ENCODE measurements around the gene TTC23.

The TTC23 gene

GRCh38 chr15:99106417-99107220, 142.8 kb downstream of the TTC23 start:
- Mint-ChIP-seq H3K4me3 (peak overlapping the region; percentile 44), H3K9me3 (ENCODE audit: low read depth) (no peaks in the 10 kb centered on the region), H3K4me1 (ENCODE audit: low read depth) (peaks cover 16% of the 10 kb centered on the region), H3K36me3 (no peaks in the 10 kb centered on the region), H3K27ac (no peak overlapping the region), H3K27me3 (peaks cover 25% of the 10 kb centered on the region)

GRCh38 chr15:99105514-99106341, 143.7 kb downstream of the TTC23 start:
- H3K9me3 Mint-ChIP-seq (ENCODE audit: low read depth): no peaks in the 10 kb centered on the region
- H3K27me3 Mint-ChIP-seq: peaks cover 27% of the 10 kb centered on the region
- no peaks in the 10 kb centered on the region for H3K36me3 Mint-ChIP-seq
- H3K4me3 Mint-ChIP-seq: peak overlapping the region; percentile 44
- peaks cover 13% of the 10 kb centered on the region for H3K4me1 Mint-ChIP-seq (ENCODE audit: low read depth)
- H3K27ac Mint-ChIP-seq: no peak overlapping the region

GRCh38 chr15:99104788-99105513, 144.4 kb downstream of the TTC23 start, which contains the start of gene SYNM:
TSS of gene SYNM (plus strand) at chr15:99105080. CDS start at chr15:99105200, 120 bp downstream.
- H3K4me1 Mint-ChIP-seq (ENCODE audit: low read depth): peaks cover 13% of the 10 kb centered on the region
- no peaks in the 10 kb centered on the region for H3K9me3 Mint-ChIP-seq (ENCODE audit: low read depth)
- no peak within 1 kb of the TSS for H3K27ac Mint-ChIP-seq
- no peaks in the 10 kb centered on the region for H3K36me3 Mint-ChIP-seq
- peaks cover 31% of the 10 kb centered on the region for H3K27me3 Mint-ChIP-seq
- peak within 1 kb of the TSS; percentile 40 for H3K4me3 Mint-ChIP-seq

- Mint-ChIP-seq H3K4me3 (no peak overlapping the region), H3K36me3 (no peaks in the 10 kb centered on the region), H3K9me3 (ENCODE audit: low read depth) (no peaks in the 10 kb centered on the region), H3K27me3 (peaks cover 40% of the 10 kb centered on the region), H3K4me1 (ENCODE audit: low read depth) (peaks cover 13% of the 10 kb centered on the region), H3K27ac (no peak overlapping the region)
Measured at GRCh38 chr15:99103279-99103678, 146.1 kb downstream of the TTC23 start.

GRCh38 chr15:99102332-99103235, 146.8 kb downstream of the TTC23 start:
- Mint-ChIP-seq H3K36me3 (no peaks in the 10 kb centered on the region), H3K27me3 (peaks cover 38% of the 10 kb centered on the region), H3K9me3 (ENCODE audit: low read depth) (no peaks in the 10 kb centered on the region), H3K4me3 (no peak overlapping the region), H3K27ac (no peak overlapping the region), H3K4me1 (ENCODE audit: low read depth) (peaks cover 11% of the 10 kb centered on the region)

GRCh38 chr15:99101501-99101900, 147.9 kb downstream of the TTC23 start:
- no peaks in the 10 kb centered on the region for H3K9me3 Mint-ChIP-seq (ENCODE audit: low read depth)
- H3K36me3 Mint-ChIP-seq: no peaks in the 10 kb centered on the region
- H3K27ac Mint-ChIP-seq: no peak overlapping the region
- H3K4me1 Mint-ChIP-seq (ENCODE audit: low read depth): peaks cover 7% of the 10 kb centered on the region
- H3K4me3 Mint-ChIP-seq: no peak overlapping the region
- peaks cover 31% of the 10 kb centered on the region for H3K27me3 Mint-ChIP-seq

GRCh38 chr15:99100245-99101173, 148.9 kb downstream of the TTC23 start:
- peaks cover 31% of the 10 kb centered on the region for H3K27me3 Mint-ChIP-seq
- H3K4me3 Mint-ChIP-seq: no peak overlapping the region
- peaks cover 5% of the 10 kb centered on the region for H3K4me1 Mint-ChIP-seq (ENCODE audit: low read depth)
- no peak overlapping the region for H3K27ac Mint-ChIP-seq
- no peaks in the 10 kb centered on the region for H3K36me3 Mint-ChIP-seq
- no peaks in the 10 kb centered on the region for H3K9me3 Mint-ChIP-seq (ENCODE audit: low read depth)

GRCh38 chr15:99099661-99100060, 149.7 kb downstream of the TTC23 start:
- Mint-ChIP-seq H3K36me3 (no peaks in the 10 kb centered on the region), H3K4me1 (ENCODE audit: low read depth) (peaks cover 5% of the 10 kb centered on the region), H3K27ac (no peak overlapping the region), H3K4me3 (no peak overlapping the region), H3K27me3 (peaks cover 31% of the 10 kb centered on the region), H3K9me3 (ENCODE audit: low read depth) (no peaks in the 10 kb centered on the region)

- no peak overlapping the region for H3K4me3 Mint-ChIP-seq
- H3K27me3 Mint-ChIP-seq: peaks cover 31% of the 10 kb centered on the region
- peaks cover 5% of the 10 kb centered on the region for H3K4me1 Mint-ChIP-seq (ENCODE audit: low read depth)
- H3K36me3 Mint-ChIP-seq: no peaks in the 10 kb centered on the region
- H3K9me3 Mint-ChIP-seq (ENCODE audit: low read depth): no peaks in the 10 kb centered on the region
- H3K27ac Mint-ChIP-seq: no peak overlapping the region
Measured at GRCh38 chr15:99098991-99099390, 150.4 kb downstream of the TTC23 start.

GRCh38 chr15:99098426-99098825, 151.0 kb downstream of the TTC23 start:
- Mint-ChIP-seq H3K27me3 (peaks cover 28% of the 10 kb centered on the region), H3K9me3 (ENCODE audit: low read depth) (no peaks in the 10 kb centered on the region), H3K4me3 (no peak overlapping the region), H3K27ac (no peak overlapping the region), H3K36me3 (no peaks in the 10 kb centered on the region), H3K4me1 (ENCODE audit: low read depth) (peaks cover 2% of the 10 kb centered on the region)

GRCh38 chr15:99097441-99098410, 151.7 kb downstream of the TTC23 start:
- H3K27ac Mint-ChIP-seq: no peak overlapping the region
- H3K36me3 Mint-ChIP-seq: no peaks in the 10 kb centered on the region
- H3K27me3 Mint-ChIP-seq: peaks cover 25% of the 10 kb centered on the region
- H3K4me1 Mint-ChIP-seq (ENCODE audit: low read depth): peaks cover 2% of the 10 kb centered on the region
- no peak overlapping the region for H3K4me3 Mint-ChIP-seq
- H3K9me3 Mint-ChIP-seq (ENCODE audit: low read depth): no peaks in the 10 kb centered on the region

- no peak overlapping the region for H3K27ac Mint-ChIP-seq
- H3K4me1 Mint-ChIP-seq (ENCODE audit: low read depth): peaks cover 2% of the 10 kb centered on the region
- no peaks in the 10 kb centered on the region for H3K36me3 Mint-ChIP-seq
- H3K9me3 Mint-ChIP-seq (ENCODE audit: low read depth): no peaks in the 10 kb centered on the region
- peaks cover 23% of the 10 kb centered on the region for H3K27me3 Mint-ChIP-seq
- no peak overlapping the region for H3K4me3 Mint-ChIP-seq
Measured at GRCh38 chr15:99096894-99097426, 152.4 kb downstream of the TTC23 start.

Measured in activated naive CD8-positive, alpha-beta T cell (primary cell).